SHP77 (cell line): ENCODE data around the gene RAB15.

Source experiments
- DNase-seq, 2 experiments: peaks; one replicate each; lab custom pipeline; 2025; lab: John Stamatoyannopoulos, UW

Gene RAB15

GRCh38 chr14:64971943-64972791 is at the start of gene RAB15:
TSS of gene RAB15 (minus strand) at chr14:64972336. CDS start at chr14:64972076, 260 bp downstream.
- DNase-seq = no peak

DNA sequence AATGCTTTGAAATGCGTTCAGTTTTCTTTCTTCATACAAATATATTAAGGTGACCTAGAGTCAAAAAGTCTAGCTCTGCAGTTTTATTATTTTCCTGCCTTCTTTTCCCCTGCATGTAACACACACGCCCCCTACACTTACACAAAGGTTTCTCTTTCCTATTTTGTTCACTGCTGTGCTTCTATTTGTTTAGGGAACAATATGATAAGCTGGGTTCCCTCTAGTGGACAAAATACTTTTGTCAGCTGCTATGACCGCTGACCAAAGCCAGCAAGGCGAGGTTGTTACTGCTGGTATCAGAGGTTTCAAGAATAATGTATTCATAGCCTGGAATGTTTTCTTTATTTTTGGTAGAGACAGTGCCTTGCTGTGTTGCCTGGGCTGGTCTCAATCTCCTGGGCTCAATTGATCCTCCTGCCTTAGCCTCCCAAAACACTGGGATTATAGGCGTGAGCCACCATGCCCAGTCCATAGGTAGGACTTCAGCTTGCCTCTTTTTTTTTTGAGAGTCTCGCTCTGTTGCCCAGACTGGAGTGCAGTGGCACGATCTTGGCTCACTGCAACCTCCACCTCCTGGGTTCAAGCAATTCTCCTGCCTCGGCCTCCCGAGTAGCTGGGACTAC is 47.9 kb upstream of the RAB15 start:
- peak; percentile 17 to 38 for DNase-seq

- no peak for DNase-seq
Observed at GRCh38 chr14:65016471-65016870, 44.3 kb upstream of the RAB15 start.

DNA sequence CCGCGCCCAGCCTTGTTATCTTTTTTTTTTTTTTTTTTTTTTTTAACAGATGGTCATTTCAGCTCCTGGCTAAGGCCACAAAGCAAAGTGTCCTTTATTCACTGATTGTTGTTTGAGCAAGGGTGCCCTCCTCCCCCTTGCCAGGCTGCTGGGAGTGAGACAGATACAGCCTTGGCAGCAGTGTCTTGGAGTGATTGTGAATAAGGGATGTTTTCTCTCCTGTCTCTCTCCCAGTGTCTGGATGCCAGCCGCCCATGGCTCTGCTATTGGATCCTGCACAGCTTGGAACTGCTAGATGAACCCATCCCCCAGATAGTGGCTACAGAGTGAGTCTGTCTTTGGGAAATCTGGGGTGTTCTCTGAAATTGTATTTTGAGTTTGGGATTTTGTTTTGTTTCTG is 43.3 kb upstream of the RAB15 start:
- DNase-seq = no peak

GRCh38 chr14:65012353-65012752 is 40.2 kb upstream of the RAB15 start:
- no peak for DNase-seq

DNA sequence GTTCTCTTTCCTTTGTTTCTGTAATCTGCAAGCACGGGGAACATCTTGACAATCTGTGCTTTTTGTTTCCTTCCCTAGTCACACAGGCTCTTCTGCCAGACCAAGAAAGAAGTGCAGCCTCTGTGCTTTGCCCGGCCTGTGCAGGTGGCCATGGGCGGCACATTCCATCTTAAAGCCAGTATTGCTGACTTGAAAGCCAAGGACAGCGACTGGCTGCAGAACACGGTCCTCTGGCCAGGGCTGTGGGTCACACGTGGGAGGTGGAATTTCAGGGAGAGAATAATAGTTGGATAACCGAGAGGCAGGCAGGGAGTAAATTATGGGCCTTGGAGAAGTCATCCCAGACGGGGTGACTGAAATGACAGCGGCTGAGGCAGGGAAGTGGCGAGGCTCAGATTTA is 39.4 kb upstream of the RAB15 start:
- no peak for DNase-seq

GRCh38 chr14:65010211-65010931 is 38.2 kb upstream of the RAB15 start:
- no peak for DNase-seq

- DNase-seq = no peak
Observed at GRCh38 chr14:65007202-65007601, 35.1 kb upstream of the RAB15 start.

GRCh38 chr14:65006261-65006721 is 34.2 kb upstream of the RAB15 start:
- DNase-seq = no peak

GRCh38 chr14:65003394-65003793 is 31.3 kb upstream of the RAB15 start:
- no peak for DNase-seq

DNA sequence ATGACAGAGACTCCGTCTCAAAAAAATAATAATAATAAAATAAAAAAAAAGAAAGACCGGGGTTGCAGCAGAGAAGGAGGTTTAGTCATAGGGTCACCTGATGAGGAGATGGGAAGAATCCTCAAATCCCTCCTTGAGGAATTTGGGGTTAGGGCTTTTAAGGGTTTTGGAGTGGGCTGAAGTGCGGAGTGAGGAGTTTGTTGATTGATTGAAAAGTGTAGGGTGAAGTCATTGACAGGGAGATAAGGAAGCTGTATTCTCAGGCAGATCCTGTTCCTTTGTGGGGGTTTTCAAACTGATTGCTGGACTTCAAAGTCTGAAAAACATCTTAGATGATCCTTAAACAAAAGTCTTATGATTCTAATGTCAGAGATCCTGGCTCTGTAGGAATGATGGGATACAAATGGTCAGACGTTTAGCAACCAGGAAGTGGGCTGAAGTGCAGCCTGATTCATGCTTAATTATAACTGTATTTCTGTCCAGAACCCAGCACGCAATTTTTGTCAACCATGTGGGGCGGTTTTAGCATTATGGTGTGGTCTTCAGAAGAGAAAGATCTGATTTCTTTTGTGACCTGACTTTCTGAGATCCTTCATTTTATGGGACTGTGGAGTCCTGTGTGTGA is 30.6 kb upstream of the RAB15 start:
- no peak for DNase-seq

DNA sequence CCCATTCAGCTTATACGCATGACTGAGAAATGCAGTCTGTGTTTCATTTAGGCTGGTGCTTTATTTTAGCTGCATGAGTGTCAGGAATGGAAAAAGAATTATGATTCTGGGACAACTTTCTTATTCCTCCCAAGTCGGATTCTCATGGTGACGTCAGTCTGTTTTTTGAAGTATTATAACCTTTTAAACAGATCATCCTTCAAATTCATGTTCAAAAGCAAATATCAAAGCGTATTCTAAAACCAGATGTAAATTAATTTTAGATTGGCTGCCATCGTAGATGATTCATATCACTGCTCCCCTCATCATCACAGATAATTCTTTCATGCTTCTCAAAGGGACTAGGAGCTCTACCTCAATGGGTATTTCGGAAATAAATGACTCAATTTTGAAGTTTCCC is 29.6 kb upstream of the RAB15 start:
- no peak for DNase-seq

DNA sequence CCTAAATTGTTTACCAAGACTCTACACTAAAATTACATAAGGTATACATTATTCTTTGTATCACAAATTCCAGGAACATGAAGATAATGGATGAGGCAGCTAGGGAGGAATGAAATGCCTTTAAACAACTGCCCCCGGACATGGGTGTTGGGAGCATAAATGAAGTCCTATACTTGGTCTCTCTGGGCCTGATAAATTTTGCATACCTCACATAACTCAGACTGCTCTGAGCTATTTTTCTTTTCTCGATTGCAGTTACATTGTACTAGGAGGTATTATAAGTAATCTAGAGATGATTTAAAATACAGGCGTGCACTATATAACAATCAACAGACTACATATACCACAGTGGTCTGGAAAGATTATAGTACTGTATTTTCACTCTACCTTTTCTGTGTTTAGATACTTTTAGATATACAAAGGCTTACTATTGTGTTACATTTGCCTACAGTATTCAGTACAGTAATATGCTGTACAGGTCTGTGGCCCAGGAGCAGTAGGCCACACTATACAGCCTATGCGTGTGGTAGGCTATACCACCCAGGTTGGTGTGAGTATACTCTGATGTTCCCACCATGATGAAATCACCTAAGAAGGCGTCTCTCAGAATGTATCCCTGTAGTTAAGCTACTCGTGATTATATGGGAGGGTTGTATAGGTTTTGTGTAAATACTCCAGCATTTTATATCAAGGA is 28.9 kb upstream of the RAB15 start:
- DNase-seq = no peak

- DNase-seq = no peak
Observed at GRCh38 chr14:64998455-64998931, 26.4 kb upstream of the RAB15 start.

GRCh38 chr14:64997108-64997794 is 25.1 kb upstream of the RAB15 start:
- no peak for DNase-seq

DNA sequence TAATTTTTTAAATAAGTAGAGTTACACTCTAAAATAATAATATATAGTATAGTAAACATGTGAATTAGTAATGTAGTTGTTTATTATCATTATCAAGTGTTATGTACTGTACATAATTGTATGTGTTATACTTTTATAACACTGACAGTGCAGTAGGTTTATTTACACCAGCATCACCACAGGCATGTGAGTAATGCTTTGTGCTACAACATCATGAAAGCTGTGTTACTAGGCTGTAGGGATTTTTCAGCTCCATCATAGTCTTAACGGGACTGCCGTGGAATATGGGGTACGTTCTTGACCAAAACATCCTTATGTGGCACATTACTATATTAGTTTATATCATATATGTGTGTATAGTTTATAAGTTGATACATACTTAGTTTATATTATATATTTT is 23.2 kb upstream of the RAB15 start:
- no peak for DNase-seq

DNA sequence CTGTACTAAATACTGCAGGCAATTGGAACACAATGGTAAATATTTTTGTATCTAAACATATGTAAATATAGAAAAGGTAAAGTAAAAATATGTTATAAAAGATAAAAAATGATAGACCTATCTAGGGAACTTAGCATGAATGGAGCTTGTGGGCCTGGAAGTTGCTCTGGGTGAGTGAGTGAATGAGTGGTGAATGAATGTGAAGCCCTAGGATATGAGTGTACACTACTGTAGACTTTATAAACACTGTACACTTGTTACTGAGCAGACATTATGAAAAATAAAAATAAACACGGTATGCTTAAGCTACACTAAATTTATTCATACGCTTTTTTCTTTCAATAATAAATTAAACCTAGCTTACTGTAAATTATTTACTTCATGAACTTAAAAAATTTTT is 22.4 kb upstream of the RAB15 start:
- DNase-seq = no peak

DNA sequence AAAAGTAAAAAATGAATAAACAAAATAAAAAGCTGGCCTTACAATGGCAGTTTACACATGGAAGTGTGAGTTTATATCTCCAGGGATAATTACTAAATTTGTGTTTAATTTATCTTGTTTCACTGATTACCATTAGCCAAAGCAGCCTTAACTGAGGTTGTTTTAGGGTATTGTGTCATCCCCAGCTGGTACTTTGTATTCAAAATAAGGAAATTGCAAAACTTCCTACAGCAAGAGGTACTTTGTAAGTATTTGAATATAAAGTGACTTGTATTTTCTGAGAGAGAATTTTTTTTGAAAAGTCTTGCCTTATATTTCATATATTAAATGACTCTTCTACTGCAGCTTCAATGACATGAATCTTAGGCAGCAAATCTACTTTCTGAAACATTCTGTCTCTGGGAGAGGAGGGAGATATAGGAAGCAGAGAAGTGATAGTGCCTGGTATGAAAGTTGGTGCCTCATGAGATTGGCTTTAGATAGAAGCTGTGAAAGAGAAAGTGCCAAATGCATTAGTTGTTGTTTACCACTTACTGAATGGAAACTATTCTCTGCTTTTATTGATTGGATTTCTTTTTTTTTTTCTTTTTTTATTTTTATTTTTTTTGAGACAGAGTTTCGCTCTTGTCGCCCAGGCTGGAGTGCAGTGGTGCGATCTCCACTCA is 21.3 kb upstream of the RAB15 start:
- DNase-seq = no peak

GRCh38 chr14:64992328-64992885 is 20.3 kb upstream of the RAB15 start:
- no peak for DNase-seq

DNA sequence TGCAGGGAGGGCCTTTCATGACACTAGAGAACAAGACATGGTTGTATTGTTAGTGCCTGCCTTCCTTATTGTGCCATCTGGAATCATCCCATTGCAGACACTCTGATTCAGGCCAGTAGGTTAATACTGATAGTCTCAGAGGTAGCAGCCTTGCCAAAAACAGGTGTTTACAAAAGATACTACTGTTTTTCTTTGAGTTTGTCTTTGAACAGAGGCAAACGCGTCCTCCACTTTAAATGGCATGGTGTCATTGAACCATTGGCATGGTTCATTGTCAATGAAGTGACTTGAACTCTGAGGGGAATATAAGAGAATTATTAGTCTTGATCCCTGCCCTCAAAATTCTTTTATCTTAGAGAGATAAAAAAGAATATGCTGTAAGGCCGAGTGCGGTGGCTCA is 18.8 kb upstream of the RAB15 start:
- DNase-seq = no peak
